Liver (tissue), 9 donors: ENCODE results near the gene RNF214. TPM values are rescaled to one million over a fixed set of nuclear protein-coding genes. Genes with fewer than 3 reads are reported as not detected.
"Not testable (repeated sequence)": the region's sequence is repeated elsewhere in the genome, so short reads cannot be mapped to it uniquely, and the experiment has no call there.

Experiments used
- DNase-seq: peaks from one replicate; pipeline ENCODE4 v3.0.0-alpha.2; 2017; ENCODE audit warnings: low spot score
- H3K27ac ChIP-seq, 2 donors: one replicate each; pipeline ENCODE4 v1.7.0; 2013; ENCODE audit warnings: inconsistent platforms in 2 of 2, low read length in 2 of 2, control low read depth in 1 of 2, low read depth in 1 of 2, mild to moderate bottlenecking in 1 of 2
- H3K27me3 ChIP-seq, 4 donors: one replicate each; pipeline versions ENCODE4 v1.6.1 to v1.7.0; 2013; ENCODE audit warnings: low read length in 3 of 4, inconsistent platforms in 1 of 4, mild to moderate bottlenecking in 1 of 4, moderate library complexity in 1 of 4; ENCODE audit not compliant: control insufficient read depth in 4 of 4, insufficient read depth in 4 of 4
- H3K36me3 ChIP-seq, 4 donors: one replicate each; pipeline versions ENCODE4 v1.6.1 to v1.7.0; 2013; ENCODE audit warnings: low read length in 3 of 4, mild to moderate bottlenecking in 3 of 4, low read depth in 1 of 4, moderate library complexity in 1 of 4; ENCODE audit not compliant: control insufficient read depth in 4 of 4, insufficient read depth in 3 of 4
- H3K4me1 ChIP-seq, 4 donors: one replicate each; pipeline versions ENCODE4 v1.6.1 to v1.7.0; 2013; ENCODE audit warnings: low read length in 3 of 4, mild to moderate bottlenecking in 3 of 4, moderate library complexity in 1 of 4; ENCODE audit not compliant: control insufficient read depth in 4 of 4, insufficient read depth in 4 of 4
- H3K4me3 ChIP-seq, 3 donors: one replicate each; pipeline versions ENCODE4 v1.6.1 to v1.7.0; 2013; ENCODE audit warnings: low read length in 3 of 3, control low read depth in 1 of 3, low read depth in 1 of 3, mild to moderate bottlenecking in 1 of 3
- H3K9ac ChIP-seq, 2 donors: one replicate each; pipeline ENCODE4 v1.7.0; 2013; ENCODE audit warnings: low read length in 2 of 2, mild to moderate bottlenecking in 2 of 2, moderate library complexity in 2 of 2, control low read depth in 1 of 2, low read depth in 1 of 2
- H3K9me3 ChIP-seq, 4 donors: one replicate each; pipeline versions ENCODE4 v1.6.1 to v1.7.0; 2013; ENCODE audit warnings: low read length in 3 of 4; ENCODE audit not compliant: control insufficient read depth in 4 of 4
- EGR1 ChIP-seq, 2 donors: IDR thresholded peaks; 2 replicates each; pipeline ENCODE4 v1.6.1; 2016 to 2018; ENCODE audit warnings: antibody characterized with exemption in 2 of 2, low read depth in 2 of 2
- FOXA1 ChIP-seq: IDR thresholded peaks from 2 replicates; pipeline ENCODE4 v1.6.1; 2016; ENCODE audit warnings: antibody characterized with exemption
- FOXA2 ChIP-seq: IDR thresholded peaks from 2 replicates; pipeline ENCODE4 v1.6.1; 2016; ENCODE audit warnings: antibody characterized with exemption
- GABPA ChIP-seq, 2 donors: IDR thresholded peaks in 1 of 2; conservative IDR thresholded peaks in 1 of 2; 2 replicates each; pipeline ENCODE4 v1.6.1; 2016; ENCODE audit warnings: antibody characterized with exemption in 2 of 2, mild to moderate bottlenecking in 1 of 2, moderate library complexity in 1 of 2
- RAD21 ChIP-seq, 2 donors: IDR thresholded peaks; 2 replicates each; pipeline ENCODE4 v1.6.1; 2016; ENCODE audit warnings: antibody characterized with exemption in 2 of 2, mild to moderate bottlenecking in 2 of 2
- RXRA ChIP-seq, 2 donors: IDR thresholded peaks; 2 replicates each; pipeline ENCODE4 v1.6.1; 2017 to 2018; ENCODE audit warnings: antibody characterized with exemption in 2 of 2, mild to moderate bottlenecking in 1 of 2
- TAF1 ChIP-seq: conservative IDR thresholded peaks from 2 replicates; pipeline ENCODE4 v1.6.1; 2016; ENCODE audit warnings: antibody characterized with exemption, mild to moderate bottlenecking
- WGBS: extraction: QIAGEN DNeasy Blood & Tissue Kit; methylation state at CpG from one replicate; pipeline ENCODE4 v1.1.7; 2013; 5-methylcytosine and 5-hydroxymethylcytosine counted together
- polyA plus RNA-seq, 2 donors: library from polyadenylated mRNA; stranded (reverse) in 1 of 2; unstranded in 1 of 2; fragments of 200-250 nt in 1 of 2; fragments of >200 nt in 1 of 2; fragmentation: Nextera tagmentation in 1 of 2; extraction: Ambion mirVana in 1 of 2; gene quantifications; one replicate each; pipeline versions ENCODE4 v1.2.1 to v1.2.3, GENCODE V29; 2013 to 2015
- total RNA-seq, 2 donors: library from RNA; depleted of rRNA; stranded (reverse); fragments of >200 nt; gene quantifications; one replicate each; pipeline ENCODE4 v1.2.3, GENCODE V29; 2014
- TF ChIP-seq, protein P1 (sequence below): fragments of 150-350 bp; IDR thresholded peaks from 2 replicates; pipeline ENCODE4 v1.5.1; 2017; ENCODE audit warnings: improper control_type of control experiment, low read depth, low read length; ENCODE audit not compliant: missing input control
- TF ChIP-seq, protein P2 (sequence below): IDR thresholded peaks from 2 replicates; pipeline ENCODE4 v1.6.1; 2016; ENCODE audit warnings: antibody characterized with exemption
- TF ChIP-seq, protein P3 (sequence below): IDR thresholded peaks from 2 replicates; pipeline ENCODE4 v1.6.1; 2016; ENCODE audit warnings: antibody characterized with exemption
- donor health status: healthy.
- donor health status: healthy.
- donor health status: healthy.
- donor health status: healthy.
- donor health status: healthy.

Gene RNF214
- total and polyA plus RNA-seq, 4 donors = 4.6 to 6.2 (median 6.0) TPM

DNA sequence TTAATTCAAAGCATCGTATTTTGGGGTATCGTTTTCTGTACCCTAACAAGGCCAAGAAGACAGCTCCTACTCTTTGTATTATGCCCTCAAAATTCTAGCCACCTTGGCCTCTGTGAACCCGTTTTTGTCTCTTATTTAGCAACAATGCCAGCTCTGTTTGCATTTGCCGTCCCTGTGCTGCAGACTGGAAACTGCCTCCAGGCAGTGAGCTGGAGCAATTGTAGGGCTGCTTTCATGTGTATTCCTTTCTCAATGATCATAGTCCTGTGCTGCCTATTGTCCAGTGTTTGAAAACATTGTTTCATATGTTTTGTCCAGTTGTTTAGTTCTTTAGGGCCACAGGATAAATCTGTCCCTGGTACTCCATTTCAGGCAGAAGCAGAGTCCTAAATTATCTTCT, 38.7 kb downstream of the RNF214 start:
- 95% methylated on average over 4 of the region's 4 CpGs for WGBS
- H3K36me3 ChIP-seq = peaks cover 0 to 2% (median 2%) of the 10 kb centered on the region in 4 donors
- no peak overlapping the region for H3K27ac ChIP-seq
- DNase-seq = no peak
- no peak overlapping the region for H3K9ac ChIP-seq
- H3K27me3 ChIP-seq = no peaks in the 10 kb centered on the region
- no peaks in the 10 kb centered on the region for H3K4me1 ChIP-seq
- H3K9me3 ChIP-seq = no peaks in the 10 kb centered on the region
- no peak for TF ChIP-seq FOXA2
- no peak for TF ChIP-seq EGR1 (IDR thresholded peaks at IDR 0.05; ENCODE audit: low read depth in 2 of 2)
- TF ChIP-seq, protein P1, sequence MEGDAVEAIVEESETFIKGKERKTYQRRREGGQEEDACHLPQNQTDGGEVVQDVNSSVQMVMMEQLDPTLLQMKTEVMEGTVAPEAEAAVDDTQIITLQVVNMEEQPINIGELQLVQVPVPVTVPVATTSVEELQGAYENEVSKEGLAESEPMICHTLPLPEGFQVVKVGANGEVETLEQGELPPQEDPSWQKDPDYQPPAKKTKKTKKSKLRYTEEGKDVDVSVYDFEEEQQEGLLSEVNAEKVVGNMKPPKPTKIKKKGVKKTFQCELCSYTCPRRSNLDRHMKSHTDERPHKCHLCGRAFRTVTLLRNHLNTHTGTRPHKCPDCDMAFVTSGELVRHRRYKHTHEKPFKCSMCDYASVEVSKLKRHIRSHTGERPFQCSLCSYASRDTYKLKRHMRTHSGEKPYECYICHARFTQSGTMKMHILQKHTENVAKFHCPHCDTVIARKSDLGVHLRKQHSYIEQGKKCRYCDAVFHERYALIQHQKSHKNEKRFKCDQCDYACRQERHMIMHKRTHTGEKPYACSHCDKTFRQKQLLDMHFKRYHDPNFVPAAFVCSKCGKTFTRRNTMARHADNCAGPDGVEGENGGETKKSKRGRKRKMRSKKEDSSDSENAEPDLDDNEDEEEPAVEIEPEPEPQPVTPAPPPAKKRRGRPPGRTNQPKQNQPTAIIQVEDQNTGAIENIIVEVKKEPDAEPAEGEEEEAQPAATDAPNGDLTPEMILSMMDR = no peak
- TF ChIP-seq RAD21 (IDR thresholded peaks at IDR 0.05) = no peak
- TF ChIP-seq, protein P2, sequence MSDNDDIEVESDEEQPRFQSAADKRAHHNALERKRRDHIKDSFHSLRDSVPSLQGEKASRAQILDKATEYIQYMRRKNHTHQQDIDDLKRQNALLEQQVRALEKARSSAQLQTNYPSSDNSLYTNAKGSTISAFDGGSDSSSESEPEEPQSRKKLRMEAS = no peak
- TF ChIP-seq RXRA (IDR thresholded peaks at IDR 0.05) = no peak
- no peak for TF ChIP-seq TAF1
- no peak for TF ChIP-seq FOXA1
- TF ChIP-seq GABPA (IDR thresholded peaks at IDR 0.05 in 1 of 2, conservative IDR thresholded peaks at IDR 0.05 in 1 of 2) = no peak
- H3K4me3 ChIP-seq = no peak overlapping the region

DNA sequence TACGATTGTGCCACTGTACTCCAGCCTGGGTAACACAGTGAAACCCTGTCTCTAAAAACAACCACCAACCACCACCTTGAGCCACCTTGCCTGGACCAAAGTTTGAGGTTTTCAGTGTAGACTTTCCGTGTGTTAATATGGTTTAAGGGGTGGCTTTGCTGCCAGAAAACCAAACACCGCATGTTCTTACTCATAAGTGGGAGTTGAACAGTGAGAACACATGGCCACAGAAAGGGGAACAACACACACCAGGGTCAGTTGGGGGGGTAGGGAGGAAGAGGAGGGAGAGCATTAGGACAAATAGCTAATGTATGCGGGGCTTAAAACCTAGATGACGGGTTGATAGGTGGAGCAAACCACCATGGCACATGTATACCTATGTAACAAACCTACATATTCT, 39.7 kb downstream of the RNF214 start:
- WGBS = 96% methylated on average over 5 of the region's 5 CpGs
- H3K27me3 ChIP-seq, H3K4me1 ChIP-seq, DNase-seq, H3K36me3 ChIP-seq, H3K4me3 ChIP-seq, H3K27ac ChIP-seq, H3K9me3 ChIP-seq, H3K9ac ChIP-seq: not testable (repeated sequence)

DNA sequence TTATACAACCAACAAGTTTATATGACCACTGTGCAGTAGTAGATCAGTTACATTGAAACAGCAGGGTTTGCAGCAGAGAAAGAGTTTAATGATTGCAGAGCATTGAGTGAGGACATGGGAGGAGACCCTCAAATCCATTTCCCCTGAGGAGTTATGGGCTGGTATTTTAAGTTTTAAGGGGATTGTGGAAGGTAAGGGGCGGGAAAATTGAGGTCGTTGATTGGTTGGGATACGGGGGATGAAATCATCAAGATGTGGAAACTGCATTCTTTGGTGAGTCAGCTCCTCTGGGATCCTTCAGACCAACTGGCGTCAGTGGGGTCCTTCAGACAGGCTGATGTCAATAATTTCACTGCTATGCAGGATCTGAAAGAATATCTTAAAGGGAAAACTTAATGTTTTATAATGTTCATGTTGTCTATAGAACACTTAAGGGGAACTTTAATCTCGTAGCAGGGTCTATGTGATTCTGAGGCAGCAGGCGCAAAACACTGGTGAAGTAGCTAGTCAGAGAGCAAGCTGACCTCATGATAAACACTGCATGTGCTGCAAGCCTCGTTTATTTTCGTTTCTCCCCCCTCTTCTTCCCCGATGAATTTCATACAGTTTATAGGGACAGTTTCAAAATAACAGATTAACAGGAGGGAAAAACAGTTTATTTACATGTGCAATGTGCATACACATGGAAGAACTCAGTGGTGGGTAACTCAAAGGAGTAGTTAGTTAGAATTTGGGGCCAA, 41.2 kb downstream of the RNF214 start:
- no peak for TF ChIP-seq RXRA (IDR thresholded peaks at IDR 0.05)
- TF ChIP-seq, protein P1 = no peak
- TF ChIP-seq RAD21 (IDR thresholded peaks at IDR 0.05) = no peak
- TF ChIP-seq, protein P3, sequence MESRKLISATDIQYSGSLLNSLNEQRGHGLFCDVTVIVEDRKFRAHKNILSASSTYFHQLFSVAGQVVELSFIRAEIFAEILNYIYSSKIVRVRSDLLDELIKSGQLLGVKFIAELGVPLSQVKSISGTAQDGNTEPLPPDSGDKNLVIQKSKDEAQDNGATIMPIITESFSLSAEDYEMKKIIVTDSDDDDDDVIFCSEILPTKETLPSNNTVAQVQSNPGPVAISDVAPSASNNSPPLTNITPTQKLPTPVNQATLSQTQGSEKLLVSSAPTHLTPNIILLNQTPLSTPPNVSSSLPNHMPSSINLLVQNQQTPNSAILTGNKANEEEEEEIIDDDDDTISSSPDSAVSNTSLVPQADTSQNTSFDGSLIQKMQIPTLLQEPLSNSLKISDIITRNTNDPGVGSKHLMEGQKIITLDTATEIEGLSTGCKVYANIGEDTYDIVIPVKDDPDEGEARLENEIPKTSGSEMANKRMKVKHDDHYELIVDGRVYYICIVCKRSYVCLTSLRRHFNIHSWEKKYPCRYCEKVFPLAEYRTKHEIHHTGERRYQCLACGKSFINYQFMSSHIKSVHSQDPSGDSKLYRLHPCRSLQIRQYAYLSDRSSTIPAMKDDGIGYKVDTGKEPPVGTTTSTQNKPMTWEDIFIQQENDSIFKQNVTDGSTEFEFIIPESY = no peak

More for the DNA sequence above, 41.2 kb downstream of the RNF214 start:
- Histone ChIP-seq H3K4me1 (no peaks in the 10 kb centered on the region), H3K9me3 (no peaks in the 10 kb centered on the region), H3K9ac (no peak overlapping the region), H3K36me3 (peaks cover 0 to 2% (median 2%) of the 10 kb centered on the region in 4 donors), H3K27me3 (no peaks in the 10 kb centered on the region), H3K4me3 (no peak overlapping the region), H3K27ac (no peak overlapping the region)
- DNase-seq = no peak
- 95% methylated on average over 9 of the region's 9 CpGs for WGBS
